HepG2 (cell line): ENCODE data around the gene PANK4. TPM values are rescaled to one million over a fixed set of nuclear protein-coding genes. Genes with fewer than 3 reads are reported as not detected.
A peak's percentile ranks its signal among the peaks of the same experiment; 100 is the strongest.

ENCODE experiments used
- ATAC-seq: fragments of 200-7000 bp; cut with Tn5 transposase; 3 replicates; pipeline ENCODE4 v1.9.1; 2020; ENCODE audit warnings: mild to moderate bottlenecking, moderate library complexity
- BruUV-seq: library from RNA; stranded (reverse); fragments of 400-500 nt; replicated peaks from 2 replicates; lab custom pipeline; 2021; lab: Mats Ljungman, UMichigan
- CTCF ChIA-PET: fragments of 300-600 bp; formaldehyde crosslinking; extraction: SDS; loops from one replicate; lab custom pipeline; 2021; ENCODE audit warnings: low total read pairs, inconsistent platforms, low intra/inter-chr PET ratio; lab: Yijun Ruan, JAX
- POLR2A ChIA-PET: fragments of 350-600 bp; sonication (Branson Sonifier 250); formaldehyde crosslinking; loops from one replicate; lab custom pipeline; 2020; ENCODE audit warnings: antibody characterized with exemption, inconsistent platforms; lab: Yijun Ruan, JAX
- DNase-seq: peaks from one replicate; pipeline ENCODE4 v3.0.0-alpha.2; 2015; ENCODE audit warnings: low spot score
- FAIRE-seq: peaks from 3 replicates; lab custom pipeline; 2011; peaks lifted over from hg19 to GRCh38; lab: Jason Lieb, UNC
- H2AFZ ChIP-seq: one replicate; pipeline ENCODE4 v1.6.1; 2011; ENCODE audit warnings: low read length, inconsistent platforms
- H3K27ac ChIP-seq: fragments of 300-600 bp; 3 replicates; pipeline ENCODE4 v1.8.0; 2011; ENCODE audit warnings: mixed run types, mild to moderate bottlenecking, mixed read lengths, low read length, inconsistent platforms; ENCODE audit not compliant: insufficient read depth; ENCODE audit errors: extremely low read length
- H3K27me3 ChIP-seq, 2 experiments: fragments of 200-600 bp in 1 of 2; 2 replicates in 1 of 2; 3 replicates in 1 of 2; pipeline versions ENCODE4 v1.6.0 to v1.8.0; 2011; ENCODE audit warnings: low read length in 2 of 2, mild to moderate bottlenecking in 2 of 2, moderate library complexity in 2 of 2, inconsistent platforms in 1 of 2; ENCODE audit not compliant: insufficient read depth in 2 of 2, control insufficient read depth in 1 of 2
- H3K36me3 ChIP-seq, 2 experiments: fragments of 200-600 bp in 1 of 2; replicated peaks in 1 of 2; 2 replicates in 1 of 2; 3 replicates in 1 of 2; pipeline versions ENCODE4 v1.5.1 to v1.8.0; 2011; ENCODE audit warnings: low read length in 2 of 2, inconsistent platforms in 1 of 2; ENCODE audit not compliant: insufficient read depth in 2 of 2, control insufficient read depth in 1 of 2
- H3K4me1 ChIP-seq: 2 replicates; pipeline ENCODE4 v1.5.1; 2012; ENCODE audit warnings: low read length, inconsistent platforms; ENCODE audit not compliant: insufficient read depth
- H3K4me2 ChIP-seq: 2 replicates; pipeline ENCODE4 v1.6.0; 2011; ENCODE audit warnings: low read depth, low read length, inconsistent platforms
- H3K4me3 ChIP-seq, 3 experiments: fragments of 200-600 bp in 1 of 3; sonication (generic), shearing (Covaris generic) in 1 of 3; replicated peaks in 1 of 3; 2 replicates each; pipeline ENCODE4 v1.5.1; 2011 to 2016; ENCODE audit warnings: low read length in 3 of 3, inconsistent platforms in 2 of 3, low read depth in 2 of 3, mild to moderate bottlenecking in 2 of 3, control low read depth in 1 of 3, mixed read lengths in 1 of 3; ENCODE audit not compliant: insufficient read depth in 1 of 3
- H3K79me2 ChIP-seq: one replicate; pipeline ENCODE4 v1.6.1; 2011; ENCODE audit warnings: low read length, inconsistent platforms; ENCODE audit not compliant: insufficient read depth
- H3K9ac ChIP-seq: 2 replicates; pipeline ENCODE4 v1.6.0; 2011; ENCODE audit warnings: mild to moderate bottlenecking, low read depth, low read length, inconsistent platforms; ENCODE audit not compliant: insufficient read depth
- H3K9me3 ChIP-seq: 2 replicates; pipeline ENCODE4 v1.5.1; 2012; ENCODE audit warnings: mild to moderate bottlenecking, low read length
- H4K20me1 ChIP-seq: 2 replicates; pipeline ENCODE4 v1.6.0; 2011; ENCODE audit warnings: inconsistent platforms, mild to moderate bottlenecking, low read length, moderate library complexity; ENCODE audit not compliant: insufficient read depth
- ATAD3A ChIP-seq: sonication (generic); formaldehyde crosslinking; IDR thresholded peaks from 2 replicates; pipeline ENCODE4 v1.4.0; 2020; ENCODE audit warnings: missing genetic modification reagents
- HNRNPL ChIP-seq: fragments of 200-400 bp; formaldehyde crosslinking; IDR thresholded peaks from 2 replicates; pipeline ENCODE4 v1.6.1; 2017; ENCODE audit warnings: mild to moderate bottlenecking, low read depth, low read length
- MTA1 ChIP-seq: sonication (generic); formaldehyde crosslinking; IDR thresholded peaks from 2 replicates; pipeline ENCODE4 v1.4.0; 2020; ENCODE audit warnings: missing genetic modification reagents, mild to moderate bottlenecking, borderline replicate concordance
- MXI1 ChIP-seq: IDR thresholded peaks from 3 replicates; pipeline ENCODE4 v1.6.1; 2012; ENCODE audit warnings: low read depth, low read length, inconsistent platforms, borderline replicate concordance
- MYNN ChIP-seq: sonication (generic); formaldehyde crosslinking; IDR thresholded peaks from 2 replicates; pipeline ENCODE4 v1.4.0; 2020; ENCODE audit warnings: mild to moderate bottlenecking, low read depth, missing genetic modification reagents
- NONO ChIP-seq, 2 experiments: fragments of 450-650 bp in 1 of 2; sonication (generic) in 1 of 2; formaldehyde crosslinking in 1 of 2; IDR thresholded peaks in 1 of 2; conservative IDR thresholded peaks in 1 of 2; 2 replicates each; pipeline versions ENCODE4 v1.6.1 to v1.8.0; 2017 to 2022; ENCODE audit warnings: mild to moderate bottlenecking in 1 of 2, missing genetic modification reagents in 1 of 2, moderate library complexity in 1 of 2
- PTBP1 ChIP-seq: fragments of 200-400 bp; formaldehyde crosslinking; IDR thresholded peaks from 2 replicates; pipeline ENCODE4 v1.6.1; 2018; ENCODE audit warnings: low read length, low read depth; ENCODE audit not compliant: poor library complexity, severe bottlenecking
- RARG ChIP-seq: sonication (generic); formaldehyde crosslinking; IDR thresholded peaks from 2 replicates; pipeline ENCODE4 v1.4.0; 2020; ENCODE audit warnings: low read depth, mild to moderate bottlenecking, missing genetic modification reagents
- RXRA ChIP-seq: sonication (generic); formaldehyde crosslinking; IDR thresholded peaks from 2 replicates; pipeline ENCODE4 v1.5.1; 2020; ENCODE audit warnings: missing genetic modification reagents
- U2AF2 ChIP-seq: fragments of 200-400 bp; formaldehyde crosslinking; IDR thresholded peaks from 2 replicates; pipeline ENCODE4 v1.6.1; 2017; ENCODE audit warnings: low read depth, mild to moderate bottlenecking, low read length
- ZBTB42 ChIP-seq: sonication (generic); formaldehyde crosslinking; IDR thresholded peaks from 2 replicates; pipeline ENCODE4 v1.5.0; 2020; ENCODE audit warnings: mild to moderate bottlenecking, missing genetic modification reagents
- ZNF607 ChIP-seq: sonication (generic); formaldehyde crosslinking; IDR thresholded peaks from 2 replicates; pipeline ENCODE4 v1.5.1; 2020; ENCODE audit warnings: missing genetic modification reagents, mild to moderate bottlenecking, borderline replicate concordance
- WGBS: methylation state at CpG from one replicate; pipeline ENCODE4 v1.1.6; 2017; ENCODE audit warnings: low lambda C conversion rate; 5-methylcytosine and 5-hydroxymethylcytosine counted together
- in situ Hi-C: cut with HindIII; loops from 2 replicates; pipeline ENCODE4 v1.10.0; 2017; ENCODE audit warnings: low pct_unique_long_range_greater_than_20kb; ENCODE audit not compliant: extremely low pct_ligation_motif_present
- intact Hi-C: fragments of 100-400 bp; cut with micrococcal nuclease; formaldehyde crosslinking; loops from one replicate; pipeline ENCODE4 v1.10.0; 2022; ENCODE audit not compliant: unreplicated experiment
- polyA plus RNA-seq, 8 experiments: library from polyadenylated mRNA; depleted of rRNA in 3 of 8; stranded (reverse) in 7 of 8; unstranded in 1 of 8; fragments of >200 nt; fragmentation: Illumina TruSeq in 4 of 8; extraction: Trizol in 4 of 8; gene quantifications; 2 replicates each; pipeline versions ENCODE4 v1.2.1 to v1.2.3, GENCODE V29; 2011 to 2016; ENCODE audit warnings: low read depth in 4 of 8, missing spikeins in 1 of 8, mixed read lengths in 1 of 8; ENCODE audit not compliant: insufficient read depth in 1 of 8
- total RNA-seq, 5 experiments: library from RNA; depleted of rRNA; stranded (reverse); fragments of >200 nt; fragmentation: Illumina TruSeq; extraction: Trizol; gene quantifications; 2 replicates each; pipeline ENCODE4 v1.2.3, GENCODE V29; 2016; ENCODE audit warnings: low read depth in 1 of 5
- TF ChIP-seq, protein P1 (sequence below): sonication (generic); formaldehyde crosslinking; IDR thresholded peaks from 2 replicates; pipeline ENCODE4 v1.9.0; 2021; ENCODE audit warnings: mild to moderate bottlenecking, missing genetic modification reagents
- TF ChIP-seq, protein P2 (sequence below): sonication (generic); formaldehyde crosslinking; IDR thresholded peaks from 2 replicates; pipeline ENCODE4 v1.8.1; 2023; ENCODE audit warnings: mild to moderate bottlenecking, moderate library complexity, missing genetic modification reagents

Gene PANK4
- total and polyA plus RNA-seq, 2 of the 13 experiments (the other 11 are each of a cell fraction or from before 2014, with no cell fraction given), result 17.4 to 19.3 TPM

DNA sequence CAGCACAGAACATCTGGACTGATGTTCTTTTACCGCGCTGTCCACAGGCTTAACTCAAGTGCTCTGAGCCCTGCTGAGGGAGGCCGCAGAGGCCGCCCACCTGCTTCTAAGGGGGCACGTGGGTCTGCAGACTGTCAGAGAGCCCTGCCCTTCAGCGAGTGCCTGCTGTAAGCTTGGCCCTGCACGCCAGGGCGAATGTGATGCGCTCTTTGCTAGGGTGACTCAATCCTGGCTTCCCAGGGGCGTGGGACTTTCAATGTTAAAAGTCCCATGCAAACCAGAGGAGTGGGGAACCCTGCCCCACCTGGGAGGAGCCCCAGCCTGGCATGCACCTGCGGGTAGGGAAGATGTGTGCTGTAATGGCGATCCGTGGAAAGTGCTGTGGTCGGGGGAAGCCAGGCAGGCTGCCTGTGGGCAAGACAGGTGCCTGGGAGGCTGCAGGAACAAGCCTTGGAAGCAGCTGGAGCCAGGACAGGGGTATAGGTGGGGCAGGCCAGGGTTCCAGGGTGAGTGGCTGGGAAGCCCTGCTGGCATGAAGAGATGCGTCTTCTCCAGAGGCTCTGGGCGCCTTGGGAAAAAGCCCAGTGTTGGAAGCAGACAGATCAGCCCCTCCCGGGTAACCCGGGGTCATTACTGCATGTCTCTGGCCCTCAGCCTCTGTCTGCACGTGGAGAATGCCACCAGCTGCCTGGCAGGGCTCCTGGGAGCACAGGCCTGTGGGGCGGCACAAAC lies 594 bp upstream of the PANK4 start:
- no peak overlapping the region for H3K27ac ChIP-seq
- ATAC-seq (peak; percentile 6), DNase-seq (no peak), FAIRE-seq (no peak)
- H3K4me1 ChIP-seq, result peaks cover 65% of the 10 kb centered on the region
- peak overlapping the region; percentile 64 to 96 (median 69) for H3K4me3 ChIP-seq
- WGBS, result 5% methylated on average over 10 of the region's 20 CpGs
- peaks cover 35% of the 10 kb centered on the region for H3K79me2 ChIP-seq
- peak overlapping the region; percentile 42; the same call in 1 of the 2 replicates for H3K9ac ChIP-seq
- peak overlapping the region; percentile 88 for H3K4me2 ChIP-seq
- H2AFZ ChIP-seq, result no peak overlapping the region
- H3K36me3 ChIP-seq, result peaks cover 1 to 2% of the 10 kb centered on the region in 2 experiments; a peak in 2 of 5 replicates
- peaks cover 29% of the 10 kb centered on the region for H4K20me1 ChIP-seq
- no TSS peak for BruUV-seq
- CTCF ChIA-PET, result interaction anchor here (1.5 kb wide), 1 partner anchor 113 kb away, joined by 5 read pairs; no protein-coding TSS in a partner anchor
- peaks cover 12 to 45% of the 10 kb centered on the region in 2 experiments for H3K27me3 ChIP-seq
- H3K9me3 ChIP-seq, result no peaks in the 10 kb centered on the region
- POLR2A ChIA-PET, result interaction anchor here (0.9 to 3.9 kb wide), 12 partner anchors 8 to 136 kb away, joined by 3 to 38 read pairs (median 4); partner anchors contain the start of genes MORN1, PEX10, RER1 and TNFRSF14
- intact Hi-C loops (loop anchor here (2.0 kb wide), 1 partner anchor 20 kb away; no protein-coding TSS in a partner anchor), in situ Hi-C loops (no loop called here)
- no peak for TF ChIP-seq PTBP1
- 0 out of 2 replicates have a peak, but pooled peaks have one; percentile 40 for TF ChIP-seq MTA1 (CRISPR knock-in tag)
- peak; percentile 37; the same call in 1 of the 2 replicates for TF ChIP-seq RXRA (CRISPR knock-in tag)
- TF ChIP-seq U2AF2, result no peak
- TF ChIP-seq ZBTB42, result no peak
- TF ChIP-seq, protein P1, sequence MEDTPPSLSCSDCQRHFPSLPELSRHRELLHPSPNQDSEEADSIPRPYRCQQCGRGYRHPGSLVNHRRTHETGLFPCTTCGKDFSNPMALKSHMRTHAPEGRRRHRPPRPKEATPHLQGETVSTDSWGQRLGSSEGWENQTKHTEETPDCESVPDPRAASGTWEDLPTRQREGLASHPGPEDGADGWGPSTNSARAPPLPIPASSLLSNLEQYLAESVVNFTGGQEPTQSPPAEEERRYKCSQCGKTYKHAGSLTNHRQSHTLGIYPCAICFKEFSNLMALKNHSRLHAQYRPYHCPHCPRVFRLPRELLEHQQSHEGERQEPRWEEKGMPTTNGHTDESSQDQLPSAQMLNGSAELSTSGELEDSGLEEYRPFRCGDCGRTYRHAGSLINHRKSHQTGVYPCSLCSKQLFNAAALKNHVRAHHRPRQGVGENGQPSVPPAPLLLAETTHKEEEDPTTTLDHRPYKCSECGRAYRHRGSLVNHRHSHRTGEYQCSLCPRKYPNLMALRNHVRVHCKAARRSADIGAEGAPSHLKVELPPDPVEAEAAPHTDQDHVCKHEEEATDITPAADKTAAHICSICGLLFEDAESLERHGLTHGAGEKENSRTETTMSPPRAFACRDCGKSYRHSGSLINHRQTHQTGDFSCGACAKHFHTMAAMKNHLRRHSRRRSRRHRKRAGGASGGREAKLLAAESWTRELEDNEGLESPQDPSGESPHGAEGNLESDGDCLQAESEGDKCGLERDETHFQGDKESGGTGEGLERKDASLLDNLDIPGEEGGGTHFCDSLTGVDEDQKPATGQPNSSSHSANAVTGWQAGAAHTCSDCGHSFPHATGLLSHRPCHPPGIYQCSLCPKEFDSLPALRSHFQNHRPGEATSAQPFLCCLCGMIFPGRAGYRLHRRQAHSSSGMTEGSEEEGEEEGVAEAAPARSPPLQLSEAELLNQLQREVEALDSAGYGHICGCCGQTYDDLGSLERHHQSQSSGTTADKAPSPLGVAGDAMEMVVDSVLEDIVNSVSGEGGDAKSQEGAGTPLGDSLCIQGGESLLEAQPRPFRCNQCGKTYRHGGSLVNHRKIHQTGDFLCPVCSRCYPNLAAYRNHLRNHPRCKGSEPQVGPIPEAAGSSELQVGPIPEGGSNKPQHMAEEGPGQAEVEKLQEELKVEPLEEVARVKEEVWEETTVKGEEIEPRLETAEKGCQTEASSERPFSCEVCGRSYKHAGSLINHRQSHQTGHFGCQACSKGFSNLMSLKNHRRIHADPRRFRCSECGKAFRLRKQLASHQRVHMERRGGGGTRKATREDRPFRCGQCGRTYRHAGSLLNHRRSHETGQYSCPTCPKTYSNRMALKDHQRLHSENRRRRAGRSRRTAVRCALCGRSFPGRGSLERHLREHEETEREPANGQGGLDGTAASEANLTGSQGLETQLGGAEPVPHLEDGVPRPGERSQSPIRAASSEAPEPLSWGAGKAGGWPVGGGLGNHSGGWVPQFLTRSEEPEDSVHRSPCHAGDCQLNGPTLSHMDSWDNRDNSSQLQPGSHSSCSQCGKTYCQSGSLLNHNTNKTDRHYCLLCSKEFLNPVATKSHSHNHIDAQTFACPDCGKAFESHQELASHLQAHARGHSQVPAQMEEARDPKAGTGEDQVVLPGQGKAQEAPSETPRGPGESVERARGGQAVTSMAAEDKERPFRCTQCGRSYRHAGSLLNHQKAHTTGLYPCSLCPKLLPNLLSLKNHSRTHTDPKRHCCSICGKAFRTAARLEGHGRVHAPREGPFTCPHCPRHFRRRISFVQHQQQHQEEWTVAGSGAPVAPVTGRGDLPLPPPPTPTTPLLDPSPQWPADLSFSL (CRISPR knock-in tag), result no peak
- TF ChIP-seq RARG (CRISPR knock-in tag), result no peak
- TF ChIP-seq ZNF607 (CRISPR knock-in tag), result no peak
- TF ChIP-seq MXI1, result peak; percentile 58; the same call in 1 of the 3 replicates
- TF ChIP-seq NONO (IDR thresholded peaks at IDR 0.05), result no peak
- TF ChIP-seq NONO (CRISPR knock-in tag; conservative IDR thresholded peaks at IDR 0.05), result 0 out of 2 replicates have a peak, but pooled peaks have one; percentile 25
- TF ChIP-seq MYNN (CRISPR knock-in tag), result 0 out of 2 replicates have a peak, but pooled peaks have one; percentile 79
- 0 out of 2 replicates have a peak, but pooled peaks have one; percentile 24 for TF ChIP-seq HNRNPL
- TF ChIP-seq ATAD3A, result no peak
- TF ChIP-seq, protein P2, sequence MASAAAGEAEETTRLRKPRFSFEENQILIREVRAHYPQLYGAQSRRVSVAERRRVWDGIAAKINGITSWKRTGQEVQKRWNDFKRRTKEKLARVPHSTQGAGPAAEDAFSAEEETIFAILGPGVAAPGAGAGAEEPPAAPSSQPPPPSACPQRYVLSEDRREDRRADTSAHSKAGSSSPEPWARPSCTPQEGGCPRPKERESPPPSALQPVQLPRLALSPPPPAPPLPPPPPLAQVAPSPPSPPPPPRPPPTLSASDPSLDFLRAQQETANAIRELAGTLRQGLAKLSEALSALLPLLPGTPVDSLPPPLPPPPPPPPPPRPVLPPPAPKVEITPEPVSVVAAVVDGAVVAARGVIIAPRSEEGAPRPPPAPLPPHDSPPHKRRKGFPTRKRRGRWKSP (CRISPR knock-in tag), result no peak
